ENCODE measurements around the gene FBXO30.

DNA sequence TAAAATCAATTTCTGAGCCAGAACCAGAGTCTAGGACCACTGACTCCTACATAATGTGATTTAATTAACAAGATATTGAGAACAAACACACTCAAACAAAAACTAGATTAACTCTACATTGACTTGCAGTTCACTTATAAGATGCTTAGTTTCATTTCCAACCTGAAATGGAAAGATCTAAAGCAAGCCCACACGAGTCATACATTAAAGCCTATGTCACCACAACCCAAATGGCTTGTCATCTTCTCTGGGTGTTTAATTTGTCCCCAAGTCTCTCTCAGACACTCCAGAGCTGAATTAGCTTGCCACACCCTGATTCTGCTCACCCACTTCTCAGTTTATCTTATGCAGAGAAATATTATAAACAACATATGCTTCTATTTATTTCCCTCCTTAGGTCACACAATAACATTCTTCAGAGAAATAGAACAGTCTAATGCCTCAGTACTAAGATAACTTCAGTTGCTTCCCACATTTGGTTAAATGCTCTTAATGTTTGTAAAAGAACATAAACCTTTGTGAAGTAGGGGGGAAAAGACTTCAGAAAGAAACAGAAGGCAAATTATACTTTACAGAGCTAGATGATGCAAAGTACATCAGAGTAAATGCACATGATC lies 8.8 kb upstream of the FBXO30 start:
- no peak for TF ChIP-seq EZH2 (IDR thresholded peaks at IDR 0.05; ENCODE audit: insufficient read depth, poor library complexity, severe bottlenecking)
- TF ChIP-seq EZH2phosphoT487 (IDR thresholded peaks at IDR 0.05; ENCODE audit: insufficient read depth, low read depth), result no peak
